ENCODE data around the gene CCL28.

DNA sequence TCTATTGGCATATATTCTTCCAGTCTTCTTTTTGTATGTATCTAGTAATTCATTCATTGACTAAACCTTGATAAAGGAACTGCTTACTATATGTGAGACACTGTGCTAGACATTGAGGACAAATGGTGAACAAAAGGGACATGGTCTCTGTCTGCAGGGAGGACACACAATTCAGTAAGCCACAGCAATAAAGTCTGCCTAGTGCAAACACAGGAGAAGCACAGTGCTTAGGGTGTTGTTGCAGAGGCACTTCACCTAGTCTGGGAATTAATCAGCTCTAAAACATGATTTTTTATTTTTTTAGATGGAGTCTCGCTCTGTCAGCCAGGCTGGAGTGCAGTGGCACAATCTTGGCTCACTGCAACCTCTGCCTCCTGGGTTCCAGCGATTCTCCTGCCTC is 6.4 kb upstream of the CCL28 start:
- TF ChIP-seq MYC (IDR thresholded peaks at IDR 0.05; ENCODE audit: low read depth, low read length) (no peak), POLR2A (IDR thresholded peaks at IDR 0.05; ENCODE audit: extremely low read depth, insufficient read length) (no peak)
- TF ChIP-seq, protein P1, sequence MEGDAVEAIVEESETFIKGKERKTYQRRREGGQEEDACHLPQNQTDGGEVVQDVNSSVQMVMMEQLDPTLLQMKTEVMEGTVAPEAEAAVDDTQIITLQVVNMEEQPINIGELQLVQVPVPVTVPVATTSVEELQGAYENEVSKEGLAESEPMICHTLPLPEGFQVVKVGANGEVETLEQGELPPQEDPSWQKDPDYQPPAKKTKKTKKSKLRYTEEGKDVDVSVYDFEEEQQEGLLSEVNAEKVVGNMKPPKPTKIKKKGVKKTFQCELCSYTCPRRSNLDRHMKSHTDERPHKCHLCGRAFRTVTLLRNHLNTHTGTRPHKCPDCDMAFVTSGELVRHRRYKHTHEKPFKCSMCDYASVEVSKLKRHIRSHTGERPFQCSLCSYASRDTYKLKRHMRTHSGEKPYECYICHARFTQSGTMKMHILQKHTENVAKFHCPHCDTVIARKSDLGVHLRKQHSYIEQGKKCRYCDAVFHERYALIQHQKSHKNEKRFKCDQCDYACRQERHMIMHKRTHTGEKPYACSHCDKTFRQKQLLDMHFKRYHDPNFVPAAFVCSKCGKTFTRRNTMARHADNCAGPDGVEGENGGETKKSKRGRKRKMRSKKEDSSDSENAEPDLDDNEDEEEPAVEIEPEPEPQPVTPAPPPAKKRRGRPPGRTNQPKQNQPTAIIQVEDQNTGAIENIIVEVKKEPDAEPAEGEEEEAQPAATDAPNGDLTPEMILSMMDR (IDR thresholded peaks at IDR 0.05; ENCODE audit: low read depth, low read length), result no peak
